ENCODE measurements around the gene GLUL. TPM values are rescaled to one million over a fixed set of nuclear protein-coding genes. Genes with fewer than 3 reads are reported as not detected.

GLUL gene
- total RNA-seq, 4 donors from 2014 or later = 379 to 565 (median 483) TPM

- no peak overlapping the region for H3K4me3 ChIP-seq
- TF ChIP-seq POLR2A (IDR thresholded peaks at IDR 0.05) = no peak
- no peak for TF ChIP-seq CTCF (IDR thresholded peaks at IDR 0.05)
- H3K36me3 ChIP-seq = no peaks in the 10 kb centered on the region
- intact Hi-C loops (cut with DNase I; ENCODE audit: low total_unique reads) = no loop called here
- no peak for DNase-seq
- peak overlapping the region in 1 of 2 donors; percentile 4 for H3K27ac ChIP-seq
- H3K4me1 ChIP-seq = no peaks in the 10 kb centered on the region
- H3K9me3 ChIP-seq = no peaks in the 10 kb centered on the region
- no peaks in the 10 kb centered on the region for H3K27me3 ChIP-seq
Measured at GRCh38 chr1:182376936-182377574, 14.5 kb downstream of the GLUL start.

GRCh38 chr1:182374101-182374834 lies 17.3 kb downstream of the GLUL start:
- DNase-seq = no peak
- Histone ChIP-seq H3K9me3 (no peaks in the 10 kb centered on the region), H3K4me3 (no peak overlapping the region)

GRCh38 chr1:182370532-182370931 lies 21.1 kb downstream of the GLUL start:
- Histone ChIP-seq H3K4me3 (no peak overlapping the region), H3K27me3 (no peaks in the 10 kb centered on the region), H3K36me3 (no peaks in the 10 kb centered on the region), H3K27ac (no peak overlapping the region), H3K9me3 (no peaks in the 10 kb centered on the region), H3K4me1 (no peaks in the 10 kb centered on the region)
- DNase-seq = no peak
- TF ChIP-seq CTCF (IDR thresholded peaks at IDR 0.05) = no peak
- no peak for TF ChIP-seq POLR2A (IDR thresholded peaks at IDR 0.05)
- intact Hi-C loops (cut with DNase I; ENCODE audit: low total_unique reads) = no loop called here

More at GRCh38 chr1:182374101-182374834, 17.3 kb downstream of the GLUL start:
- H3K4me1 ChIP-seq = no peaks in the 10 kb centered on the region
- intact Hi-C loops (cut with DNase I; ENCODE audit: low total_unique reads) = no loop called here
- no peaks in the 10 kb centered on the region for H3K36me3 ChIP-seq
- no peaks in the 10 kb centered on the region for H3K27me3 ChIP-seq
- no peak overlapping the region for H3K27ac ChIP-seq
- no peak for TF ChIP-seq CTCF (IDR thresholded peaks at IDR 0.05)
- no peak for TF ChIP-seq POLR2A (IDR thresholded peaks at IDR 0.05)

GRCh38 chr1:182368903-182369302 lies 22.7 kb downstream of the GLUL start:
- no peak overlapping the region for H3K27ac ChIP-seq
- intact Hi-C loops (cut with DNase I; ENCODE audit: low total_unique reads) = no loop called here
- DNase-seq = no peak

More at GRCh38 chr1:182368903-182369302, 22.7 kb downstream of the GLUL start:
- TF ChIP-seq POLR2A (IDR thresholded peaks at IDR 0.05) (no peak), CTCF (IDR thresholded peaks at IDR 0.05) (no peak)
- Histone ChIP-seq H3K36me3 (no peaks in the 10 kb centered on the region), H3K4me1 (no peaks in the 10 kb centered on the region), H3K9me3 (no peaks in the 10 kb centered on the region), H3K27me3 (no peaks in the 10 kb centered on the region), H3K4me3 (no peak overlapping the region)

Measured in uterus (tissue), 4 donors.